Stimulated activated naive CD4-positive, alpha-beta T cell treated with Interleukin-2 at 50 U/mL for 16 hours (primary cell): ENCODE measurements around the gene NEK9.

Experiments used
- DNase-seq: peaks from one replicate; lab custom pipeline; 2025; lab: John Stamatoyannopoulos, UW

Gene NEK9

DNA sequence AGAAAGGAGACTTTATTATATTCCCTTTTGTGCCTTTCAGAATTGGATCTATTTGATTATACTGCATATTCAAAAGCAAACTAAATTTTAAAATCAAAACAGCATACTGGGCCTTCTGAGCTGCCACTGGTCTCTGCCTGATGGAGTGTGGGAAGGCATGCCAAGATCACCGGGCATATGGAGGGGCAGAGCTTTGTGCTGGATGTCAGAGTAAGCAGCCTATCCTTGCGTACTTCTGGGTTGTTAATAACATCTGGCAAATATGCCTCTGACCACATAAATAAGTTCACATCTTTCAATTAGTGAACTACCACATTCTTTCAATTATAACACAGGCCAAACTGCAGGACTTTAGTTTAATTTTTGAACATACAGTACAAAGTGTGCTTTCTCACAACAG is 93.9 kb downstream of the NEK9 start:
- DNase-seq: no peak

DNA sequence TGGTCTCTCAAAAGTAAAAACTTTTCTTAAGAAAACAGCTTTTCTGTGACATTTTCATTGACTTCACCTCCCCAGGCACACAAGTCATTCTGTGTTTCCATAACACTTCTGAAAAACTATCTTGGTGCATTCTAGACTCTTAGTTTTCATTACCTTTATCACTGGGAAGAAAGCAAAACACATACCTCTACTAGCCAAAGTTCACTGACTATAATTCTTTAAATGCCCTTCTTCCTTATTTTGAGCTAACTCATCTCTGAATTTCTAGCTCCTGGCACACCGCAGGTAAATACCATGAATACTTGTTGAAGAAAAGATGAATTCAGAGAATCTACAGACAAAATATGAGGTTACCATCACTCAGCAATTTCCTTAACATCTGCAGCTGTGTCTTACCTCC is 96.7 kb downstream of the NEK9 start:
- DNase-seq: no peak
